NCI-H2029 (cell line): ENCODE measurements around the gene SOCS7.
A peak's percentile ranks its signal among the peaks of the same experiment; 100 is the strongest.

Experiments used
- DNase-seq: peaks from one replicate; lab custom pipeline; 2025; lab: John Stamatoyannopoulos, UW

The SOCS7 gene

DNA sequence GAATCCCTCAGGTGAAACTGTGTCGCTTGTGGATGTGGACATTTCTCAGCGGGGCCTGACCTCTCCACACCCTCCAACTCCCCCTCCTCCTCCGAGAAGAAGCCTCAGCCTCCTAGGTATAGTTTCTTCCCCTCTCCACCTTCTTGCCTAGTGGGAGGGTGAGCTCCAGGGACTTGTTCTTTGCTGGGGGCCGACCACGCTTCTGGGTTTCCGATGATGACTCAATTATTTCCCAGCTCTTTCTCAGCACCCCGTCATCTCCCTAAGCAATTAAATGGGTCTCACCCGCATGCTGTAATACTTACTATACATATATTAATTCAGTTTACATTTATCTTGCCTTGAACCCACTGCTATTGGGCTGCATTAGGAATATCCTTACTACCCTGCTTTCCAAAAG, 13.1 kb downstream of the SOCS7 start:
- DNase-seq = no peak

DNA sequence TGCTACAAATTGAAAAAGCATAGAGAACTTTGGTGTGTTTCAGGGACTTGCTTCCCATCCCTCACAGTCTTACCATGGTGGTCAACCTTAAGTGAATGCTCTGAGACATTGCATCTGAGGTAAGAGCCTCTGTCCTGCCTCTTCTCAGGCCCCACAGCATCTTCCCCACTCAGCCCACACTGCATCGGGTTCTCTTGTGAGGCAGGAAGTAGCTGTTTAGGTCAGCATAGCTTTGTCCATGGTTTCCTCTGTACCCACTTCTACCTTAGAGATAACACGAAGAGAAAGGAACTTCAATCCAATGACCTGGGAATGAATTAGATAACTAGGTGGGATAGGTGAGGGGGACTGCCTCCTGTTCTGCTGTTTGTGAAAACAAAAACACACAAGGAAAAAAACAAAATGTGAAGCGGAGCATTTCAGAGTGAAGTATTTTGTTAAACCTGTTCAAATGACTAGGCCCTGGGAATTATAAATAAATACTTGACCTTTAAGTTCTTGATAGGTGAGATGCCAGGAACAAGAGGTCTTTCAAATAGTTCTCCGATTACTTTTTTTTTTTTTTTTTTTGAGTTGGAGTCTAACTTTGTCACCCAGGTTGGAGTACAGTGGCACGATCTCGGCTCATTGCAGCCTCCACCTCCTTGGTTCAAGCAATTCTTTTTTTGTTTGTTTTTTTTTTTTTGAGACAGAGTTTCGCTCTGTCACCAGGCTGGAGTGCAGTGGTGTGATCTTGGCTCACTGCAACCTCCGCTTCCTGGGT, 17.7 kb downstream of the SOCS7 start:
- DNase-seq = no peak

DNA sequence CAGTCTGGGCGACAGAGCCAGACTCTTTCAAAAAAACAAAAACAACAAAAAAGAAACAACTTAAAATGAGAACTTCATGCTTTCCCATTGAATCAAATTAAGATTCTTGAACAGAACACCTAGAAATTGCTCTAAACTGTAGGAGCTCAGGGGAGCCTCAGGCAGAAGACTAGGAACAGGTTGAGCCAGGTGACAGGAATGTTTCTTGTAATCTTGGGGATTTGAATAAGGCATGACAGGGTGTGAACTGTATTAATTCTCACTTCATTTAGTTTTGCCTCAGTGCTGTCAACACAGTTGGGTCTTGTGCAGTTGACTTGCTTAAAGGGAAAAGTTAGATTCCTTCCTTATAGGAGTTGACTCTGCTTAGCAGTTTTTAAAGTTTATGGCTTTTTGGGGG, 27.8 kb downstream of the SOCS7 start:
- no peak for DNase-seq

GRCh38 chr17:38395090-38395489, 43.4 kb downstream of the SOCS7 start:
- no peak for DNase-seq

GRCh38 chr17:38397227-38397626, 45.6 kb downstream of the SOCS7 start:
- DNase-seq = no peak

- DNase-seq = no peak
These were observed 48.6 kb downstream of the SOCS7 start for GRCh38 chr17:38400286-38400685.

DNA sequence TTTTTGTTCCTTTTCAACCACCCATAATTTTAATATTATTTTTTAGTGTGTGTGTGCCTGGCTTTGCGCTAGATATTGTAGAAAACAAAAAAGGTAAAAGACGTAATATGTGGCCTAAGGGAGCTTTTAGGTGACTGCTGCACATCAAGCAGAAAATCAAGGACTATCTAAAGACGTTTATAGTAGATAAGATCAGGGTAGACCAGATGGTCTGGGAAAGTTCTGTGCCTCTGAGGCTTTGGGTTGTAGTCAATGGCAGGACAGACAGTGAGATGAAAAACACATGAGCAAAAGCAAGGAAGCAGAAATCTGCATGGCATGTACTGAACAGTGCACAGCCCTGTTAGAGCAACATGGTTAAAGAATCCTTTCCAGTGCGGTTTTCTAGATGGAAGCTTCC, 49.8 kb downstream of the SOCS7 start:
- no peak for DNase-seq

GRCh38 chr17:38402897-38403296, 51.3 kb downstream of the SOCS7 start:
- no peak for DNase-seq

GRCh38 chr17:38403491-38403890, 51.8 kb downstream of the SOCS7 start:
- peak; percentile 18 for DNase-seq

DNA sequence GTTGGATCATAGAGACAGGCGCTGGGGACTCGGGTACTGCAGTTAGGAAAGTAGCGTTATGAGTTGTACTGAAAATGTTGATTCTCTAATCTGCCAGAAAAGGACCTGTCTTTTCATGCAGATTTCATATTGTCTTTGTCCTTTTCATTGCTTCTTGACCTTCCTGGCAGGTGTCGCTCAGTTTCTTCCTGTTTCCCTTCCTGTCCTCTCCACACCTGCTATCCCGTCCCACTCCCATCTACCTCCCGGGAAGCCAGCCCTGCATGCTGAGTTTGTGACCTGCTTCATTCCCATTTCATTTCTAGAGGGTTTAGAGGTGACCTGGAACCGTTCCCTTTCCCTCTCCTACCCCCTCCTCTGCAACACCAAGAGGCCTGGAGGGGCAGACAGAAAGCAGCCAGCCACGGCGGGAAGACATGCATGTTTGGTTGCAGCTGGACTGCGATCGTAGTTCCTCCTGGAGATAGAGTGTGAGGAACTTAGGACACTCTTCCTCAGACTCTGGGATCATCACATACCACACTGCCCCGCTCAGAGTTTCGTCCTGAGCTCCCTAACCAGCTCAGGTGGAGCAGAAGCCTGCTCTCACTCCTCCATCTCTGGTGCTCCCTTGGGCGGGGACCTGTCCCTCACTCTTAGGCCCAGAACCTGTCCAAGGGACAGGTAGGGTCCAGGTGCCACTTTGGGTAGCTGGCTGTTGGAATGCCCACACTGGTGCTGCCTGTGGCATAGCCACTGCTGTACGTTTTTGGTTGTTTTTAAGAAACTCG, 52.7 kb downstream of the SOCS7 start:
- DNase-seq = no peak

- DNase-seq = no peak
These were observed 54.0 kb downstream of the SOCS7 start for GRCh38 chr17:38405654-38406053.

DNA sequence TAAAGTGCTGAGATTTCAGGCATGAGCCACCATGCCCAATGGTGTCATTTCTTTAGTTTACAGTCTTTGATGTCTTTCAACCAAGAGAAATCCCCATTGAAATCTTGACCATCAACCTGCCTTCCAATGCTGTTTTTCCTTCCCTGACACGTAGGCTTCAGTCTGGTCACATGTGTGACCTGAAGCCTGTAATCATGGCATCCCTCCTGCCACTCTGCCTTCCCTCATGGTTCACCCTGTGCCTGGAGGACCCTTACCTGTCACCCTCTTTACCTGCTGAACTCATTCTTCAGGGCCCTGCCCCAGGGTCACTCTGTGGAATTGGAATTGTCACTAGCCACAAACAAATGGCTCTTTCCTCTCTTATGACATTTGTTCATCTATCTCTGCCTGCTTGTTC, 58.6 kb downstream of the SOCS7 start:
- DNase-seq = no peak

GRCh38 chr17:38415250-38416194, 63.9 kb downstream of the SOCS7 start:
- DNase-seq = peak; percentile 85

DNA sequence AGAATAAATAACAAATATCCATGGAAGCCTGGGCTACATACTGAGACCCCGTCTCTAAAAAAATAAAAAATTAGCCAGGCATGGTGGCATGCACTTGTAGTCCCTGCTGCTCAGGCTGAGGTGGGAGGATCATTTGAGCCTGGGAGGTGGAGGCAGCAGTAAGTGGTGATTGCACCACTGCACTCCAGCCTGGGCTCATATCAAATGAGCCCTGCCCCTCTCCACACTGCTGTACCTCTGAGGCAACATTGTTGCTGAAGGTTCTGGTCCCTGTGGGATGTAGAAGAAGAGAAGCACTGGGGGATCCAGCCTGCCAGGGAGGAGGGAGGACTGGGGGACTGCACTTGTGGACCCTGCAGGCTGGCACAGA, 65.2 kb downstream of the SOCS7 start:
- peak; percentile 11 for DNase-seq

DNA sequence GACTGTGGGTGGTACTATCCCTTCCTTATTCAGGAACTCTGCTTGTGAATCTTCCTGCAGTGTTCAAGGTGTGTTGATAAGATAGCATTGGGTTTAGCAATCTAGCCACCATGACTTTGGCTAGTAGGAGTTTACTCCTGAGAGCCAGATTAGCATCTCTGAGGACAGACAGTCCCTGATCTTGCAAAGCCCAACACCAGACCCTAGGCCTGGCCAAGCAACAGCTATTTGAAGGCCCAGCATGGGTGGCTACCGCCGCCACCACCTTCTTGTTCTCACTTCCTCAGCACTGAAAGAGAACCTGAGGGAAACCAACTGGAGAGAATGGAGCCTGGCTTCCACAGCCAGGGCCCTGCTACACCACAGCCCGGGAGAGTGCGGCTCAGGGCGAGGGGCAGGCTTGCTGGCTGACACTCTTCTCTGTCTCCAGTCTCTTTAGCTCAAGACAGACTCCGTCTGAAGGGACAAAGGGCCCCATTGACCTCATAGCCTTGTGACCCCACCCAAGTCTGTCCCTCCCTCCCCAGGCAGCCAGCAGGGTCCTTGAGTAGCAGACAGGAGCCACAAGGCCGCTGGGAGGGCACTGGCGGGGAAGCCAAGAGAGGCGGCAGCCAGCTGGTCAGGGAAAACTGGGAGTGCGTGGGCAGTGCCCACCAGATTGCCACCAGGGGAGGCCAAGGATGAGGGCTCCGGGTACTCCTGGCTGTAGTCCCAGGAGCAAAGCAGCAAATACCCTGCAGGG, 65.7 kb downstream of the SOCS7 start:
- no peak for DNase-seq

DNA sequence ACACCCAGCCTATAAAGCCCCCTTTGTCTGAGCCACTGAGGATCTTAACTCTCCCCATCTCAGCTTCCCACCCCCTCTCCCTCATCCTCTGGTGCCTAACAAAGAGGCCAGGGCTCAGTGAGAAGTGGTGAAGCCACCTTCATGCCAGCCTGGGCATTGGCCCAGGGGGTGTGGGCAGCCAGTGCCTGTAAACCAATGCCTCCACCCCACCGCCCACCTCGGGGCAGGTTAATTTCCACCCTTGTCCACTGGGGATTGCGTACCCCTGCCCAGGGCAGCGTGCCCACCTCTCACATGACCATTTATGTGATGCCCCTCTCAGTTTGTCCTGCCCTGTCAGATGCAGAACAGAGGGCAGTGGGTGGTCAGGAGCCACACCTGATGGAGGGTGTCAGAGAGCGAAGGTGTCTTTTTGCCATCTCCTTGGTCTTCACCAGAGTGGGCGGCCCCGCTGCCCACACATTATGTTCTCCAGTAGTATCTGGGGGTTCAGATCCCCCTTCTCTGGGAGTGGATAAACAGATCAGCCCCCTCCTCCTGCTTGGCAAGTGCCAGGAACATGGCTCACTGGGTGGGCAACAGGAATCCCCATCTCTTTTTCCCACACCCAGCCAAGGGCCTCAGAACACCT, 66.5 kb downstream of the SOCS7 start:
- DNase-seq = no peak

DNA sequence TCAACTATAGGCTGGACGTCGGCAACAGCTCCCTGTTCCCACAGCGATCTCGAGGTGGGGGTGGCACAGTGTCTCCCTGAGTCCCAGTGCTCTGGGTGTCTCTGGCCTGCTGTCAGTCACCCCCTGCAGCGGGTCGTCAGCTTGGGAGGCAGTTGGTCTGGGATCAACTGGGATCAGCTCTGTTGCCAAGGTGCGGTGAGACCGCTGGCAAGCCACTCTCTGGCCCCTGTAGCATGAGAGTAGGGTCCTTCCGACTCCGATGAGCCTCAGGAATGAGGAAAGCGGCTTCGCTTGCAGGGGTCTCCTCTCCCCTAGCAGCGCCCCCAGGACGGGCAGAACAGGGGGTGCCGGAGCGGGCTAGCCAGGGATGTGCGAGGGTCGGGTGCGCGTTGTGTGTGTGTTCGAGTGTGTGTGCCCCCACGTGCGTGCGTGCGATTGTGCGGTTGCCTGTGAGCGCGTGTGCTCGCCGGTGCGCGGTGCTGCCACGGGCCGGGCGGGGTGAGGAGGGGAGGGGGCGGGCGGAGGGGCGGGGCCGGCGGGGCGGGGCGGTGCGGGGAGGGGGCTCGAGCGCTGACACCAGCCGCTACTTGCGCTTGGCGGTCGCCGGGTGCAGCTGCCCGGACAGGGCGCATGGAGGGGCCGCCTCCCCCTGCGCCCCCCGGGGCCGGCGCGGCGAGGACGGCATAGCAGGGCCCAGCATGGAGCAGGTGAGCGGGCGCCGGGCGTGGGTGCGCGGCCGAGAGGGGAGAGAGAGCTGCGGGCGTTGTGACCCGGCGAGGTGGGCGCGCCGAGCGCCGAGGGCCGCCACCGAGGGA, 67.3 kb downstream of the SOCS7 start:
- no peak for DNase-seq

DNA sequence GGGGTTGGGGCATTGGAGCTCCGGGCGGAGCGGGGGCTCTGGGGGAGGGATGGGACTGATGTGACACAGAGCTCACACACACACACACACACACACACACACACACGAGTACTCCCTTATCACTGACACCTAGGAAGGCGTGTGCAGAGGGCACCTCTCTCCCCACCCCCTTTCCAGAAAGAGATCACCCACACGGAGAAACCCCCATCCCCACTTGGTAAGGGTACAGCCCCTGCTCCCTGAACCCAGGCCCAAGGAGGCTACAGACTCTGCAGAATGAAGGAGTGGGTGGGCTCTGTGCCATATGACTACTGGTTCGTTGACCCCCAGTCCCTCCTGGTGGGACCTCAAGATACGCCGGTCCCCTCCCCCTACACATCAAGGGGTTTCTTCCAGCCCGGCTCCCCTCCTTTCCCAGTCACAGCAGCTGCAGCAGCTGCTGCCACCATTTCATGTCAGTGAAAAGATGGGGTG, 67.9 kb downstream of the SOCS7 start:
- no peak for DNase-seq

DNA sequence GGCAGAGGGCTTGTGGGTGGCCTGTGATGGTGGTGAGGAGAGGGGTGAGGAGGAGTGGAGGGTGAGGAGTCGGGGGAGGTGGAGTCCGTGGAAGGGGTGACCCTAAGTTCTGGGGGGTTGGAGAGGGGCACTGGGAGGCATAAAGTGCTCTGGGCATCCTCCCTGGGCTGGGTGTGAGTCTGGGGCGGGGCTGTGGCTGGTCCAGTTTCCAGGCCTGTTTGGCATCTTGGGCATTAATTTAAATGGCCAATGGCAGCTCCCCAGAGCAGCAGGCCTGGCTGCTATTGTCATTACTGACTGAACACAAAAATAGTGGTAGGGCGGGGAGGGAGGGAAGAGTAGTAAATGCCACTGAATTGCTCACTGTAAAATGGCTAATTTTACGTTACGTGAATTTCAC, 68.9 kb downstream of the SOCS7 start:
- no peak for DNase-seq

GRCh38 chr17:38421171-38421841, 69.7 kb downstream of the SOCS7 start:
- DNase-seq = no peak
